ENCODE data around the gene CACNA2D4.

CACNA2D4 gene

GRCh38 chr12:1839956-1840951 lies 78.2 kb downstream of the CACNA2D4 start:
- Histone ChIP-seq H3K36me3 (ENCODE audit: control insufficient read depth in 1 of 2, insufficient read depth in 2 of 2, low read length in 2 of 2) (no peaks in the 10 kb centered on the region), H3K27me3 (ENCODE audit: low read depth, low read length) (no peaks in the 10 kb centered on the region), H3K27ac (ENCODE audit: low read length) (no peak overlapping the region), H3K9me3 (ENCODE audit: control insufficient read depth in 1 of 2, low read length in 2 of 2) (no peaks in the 10 kb centered on the region), H3K4me1 (ENCODE audit: control insufficient read depth in 1 of 2, insufficient read depth in 2 of 2, low read length in 2 of 2) (no peaks in the 10 kb centered on the region), H3K4me3 (ENCODE audit: low read depth in 1 of 2, low read length in 2 of 2) (no peak overlapping the region)

DNA sequence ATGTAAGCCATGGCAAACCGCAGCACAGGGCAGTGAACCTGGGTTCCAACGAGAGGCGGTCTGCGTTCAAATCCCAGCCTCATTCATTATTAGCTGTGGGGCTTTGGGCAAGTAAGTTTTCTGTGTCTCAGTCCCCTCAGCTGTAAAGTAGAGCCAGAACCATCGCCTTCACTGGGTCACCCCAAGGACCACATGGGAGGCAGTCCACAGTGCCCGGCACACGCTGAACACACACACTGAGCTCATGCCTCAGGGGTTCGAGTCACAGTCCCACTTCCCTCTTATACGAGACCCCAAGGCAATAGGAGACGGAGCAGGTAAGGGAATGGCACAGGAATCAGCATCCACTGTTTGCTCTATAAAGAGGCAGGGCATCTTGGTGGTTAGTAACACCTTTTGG lies 79.0 kb downstream of the CACNA2D4 start:
- Histone ChIP-seq H3K9me3 (ENCODE audit: control insufficient read depth in 1 of 2, low read length in 2 of 2) (no peaks in the 10 kb centered on the region), H3K4me1 (ENCODE audit: control insufficient read depth in 1 of 2, insufficient read depth in 2 of 2, low read length in 2 of 2) (no peaks in the 10 kb centered on the region), H3K27me3 (ENCODE audit: low read depth, low read length) (no peaks in the 10 kb centered on the region), H3K36me3 (ENCODE audit: control insufficient read depth in 1 of 2, insufficient read depth in 2 of 2, low read length in 2 of 2) (no peaks in the 10 kb centered on the region), H3K4me3 (ENCODE audit: low read depth in 1 of 2, low read length in 2 of 2) (no peak overlapping the region), H3K27ac (ENCODE audit: low read length) (no peak overlapping the region)

DNA sequence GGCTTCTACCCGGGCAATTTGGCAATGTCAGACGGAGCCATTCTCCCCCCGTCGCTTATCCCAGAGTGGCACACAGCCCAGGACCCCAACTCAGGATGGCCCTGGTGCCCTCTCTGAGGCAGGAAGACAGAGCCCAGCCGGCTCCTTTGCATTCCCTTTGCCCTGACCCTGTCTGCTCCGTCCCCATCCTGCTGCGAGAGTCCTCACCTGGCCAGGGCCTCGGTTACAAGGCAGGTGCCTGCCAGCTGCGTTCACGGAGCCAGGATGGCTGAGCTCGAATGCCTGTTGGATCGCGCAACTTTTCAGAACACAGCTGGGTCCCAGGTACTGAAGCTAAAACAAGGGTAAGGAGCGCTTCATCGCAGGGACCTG lies 79.5 kb downstream of the CACNA2D4 start:
- H3K27ac ChIP-seq (ENCODE audit: low read length), result no peak overlapping the region
- H3K4me3 ChIP-seq (ENCODE audit: low read depth in 1 of 2, low read length in 2 of 2), result no peak overlapping the region
- no peaks in the 10 kb centered on the region for H3K27me3 ChIP-seq (ENCODE audit: low read depth, low read length)
- no peaks in the 10 kb centered on the region for H3K36me3 ChIP-seq (ENCODE audit: control insufficient read depth in 1 of 2, insufficient read depth in 2 of 2, low read length in 2 of 2)
- no peaks in the 10 kb centered on the region for H3K4me1 ChIP-seq (ENCODE audit: control insufficient read depth in 1 of 2, insufficient read depth in 2 of 2, low read length in 2 of 2)
- H3K9me3 ChIP-seq (ENCODE audit: control insufficient read depth in 1 of 2, low read length in 2 of 2), result no peaks in the 10 kb centered on the region

DNA sequence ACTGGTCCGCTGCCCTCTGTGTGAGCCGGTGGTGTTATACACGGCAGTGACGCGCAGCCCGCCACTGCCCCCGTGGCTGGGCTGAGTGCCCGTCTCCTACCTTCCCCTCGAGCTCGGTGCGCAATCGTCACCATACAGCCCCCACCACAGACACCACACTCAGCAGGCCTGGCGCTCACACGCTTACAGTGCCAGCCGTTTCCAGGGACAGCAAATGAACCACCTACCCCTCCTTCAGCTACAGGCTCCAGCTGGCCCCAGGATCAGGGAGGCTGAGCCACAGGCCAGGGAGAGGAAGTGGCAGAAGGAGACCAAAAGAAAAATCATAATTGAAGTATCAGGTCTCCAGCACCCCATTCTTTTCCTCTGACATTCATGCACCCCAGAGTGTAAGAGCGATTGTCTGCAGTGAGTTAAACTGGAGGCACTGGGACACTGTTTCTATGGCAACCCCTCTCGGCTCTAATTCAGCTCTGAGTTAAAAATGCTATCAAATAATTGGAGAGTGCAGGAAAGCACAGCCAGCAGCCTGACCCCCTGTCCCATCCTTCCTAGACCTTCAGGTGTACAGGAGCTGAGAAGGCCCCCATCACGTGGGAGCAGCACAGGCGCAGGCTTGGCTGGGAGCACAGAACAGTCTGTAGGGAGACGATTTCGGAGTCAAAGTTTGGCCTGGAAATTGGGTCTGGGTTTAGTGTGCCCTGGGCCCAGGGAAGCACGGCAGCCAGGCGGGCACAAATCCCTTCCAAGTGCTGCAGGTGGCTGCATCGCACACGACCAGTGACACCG lies 80.1 kb downstream of the CACNA2D4 start:
- no peaks in the 10 kb centered on the region for H3K36me3 ChIP-seq (ENCODE audit: control insufficient read depth in 1 of 2, insufficient read depth in 2 of 2, low read length in 2 of 2)
- no peak overlapping the region for H3K4me3 ChIP-seq (ENCODE audit: low read depth in 1 of 2, low read length in 2 of 2)
- no peaks in the 10 kb centered on the region for H3K27me3 ChIP-seq (ENCODE audit: low read depth, low read length)
- no peak overlapping the region for H3K27ac ChIP-seq (ENCODE audit: low read length)
- no peaks in the 10 kb centered on the region for H3K4me1 ChIP-seq (ENCODE audit: control insufficient read depth in 1 of 2, insufficient read depth in 2 of 2, low read length in 2 of 2)
- no peaks in the 10 kb centered on the region for H3K9me3 ChIP-seq (ENCODE audit: control insufficient read depth in 1 of 2, low read length in 2 of 2)

GRCh38 chr12:1837541-1838204 lies 80.8 kb downstream of the CACNA2D4 start:
- Histone ChIP-seq H3K9me3 (ENCODE audit: control insufficient read depth in 1 of 2, low read length in 2 of 2) (no peaks in the 10 kb centered on the region), H3K4me1 (ENCODE audit: control insufficient read depth in 1 of 2, insufficient read depth in 2 of 2, low read length in 2 of 2) (no peaks in the 10 kb centered on the region), H3K27me3 (ENCODE audit: low read depth, low read length) (no peaks in the 10 kb centered on the region), H3K36me3 (ENCODE audit: control insufficient read depth in 1 of 2, insufficient read depth in 2 of 2, low read length in 2 of 2) (no peaks in the 10 kb centered on the region), H3K27ac (ENCODE audit: low read length) (no peak overlapping the region), H3K4me3 (ENCODE audit: low read depth in 1 of 2, low read length in 2 of 2) (no peak overlapping the region)

DNA sequence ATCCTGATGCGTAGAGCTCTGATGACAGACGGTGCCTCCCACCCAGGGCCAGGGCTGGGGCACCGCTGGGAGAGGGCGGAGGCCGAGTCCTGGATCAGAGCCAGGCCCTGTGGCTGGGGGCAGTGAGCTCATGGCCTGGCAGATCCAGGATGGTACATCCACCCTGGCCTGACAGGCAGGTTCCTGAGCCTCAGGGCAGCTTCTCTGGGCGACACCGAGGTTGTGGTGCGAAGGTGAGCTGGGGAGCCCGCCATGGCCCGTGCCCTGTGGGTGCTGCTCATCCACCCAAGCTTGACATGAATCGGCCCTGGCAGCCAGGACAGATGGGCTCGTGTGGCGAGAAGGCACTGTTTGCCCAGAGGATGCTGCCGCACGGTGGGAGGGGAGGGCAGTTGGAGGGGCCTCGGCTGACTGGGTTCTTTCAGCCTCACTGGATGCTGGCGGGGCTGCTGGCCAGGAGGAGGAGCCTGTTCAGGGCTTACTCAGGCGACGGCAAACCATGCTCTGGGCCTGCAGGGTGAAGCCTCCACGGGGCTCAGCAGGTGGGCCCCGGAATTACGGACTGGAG lies 81.5 kb downstream of the CACNA2D4 start:
- H3K27me3 ChIP-seq (ENCODE audit: low read depth, low read length), result no peaks in the 10 kb centered on the region
- H3K4me1 ChIP-seq (ENCODE audit: control insufficient read depth in 1 of 2, insufficient read depth in 2 of 2, low read length in 2 of 2), result no peaks in the 10 kb centered on the region
- no peaks in the 10 kb centered on the region for H3K36me3 ChIP-seq (ENCODE audit: control insufficient read depth in 1 of 2, insufficient read depth in 2 of 2, low read length in 2 of 2)
- H3K27ac ChIP-seq (ENCODE audit: low read length), result no peak overlapping the region
- H3K4me3 ChIP-seq (ENCODE audit: low read depth in 1 of 2, low read length in 2 of 2), result no peak overlapping the region
- no peaks in the 10 kb centered on the region for H3K9me3 ChIP-seq (ENCODE audit: control insufficient read depth in 1 of 2, low read length in 2 of 2)

DNA sequence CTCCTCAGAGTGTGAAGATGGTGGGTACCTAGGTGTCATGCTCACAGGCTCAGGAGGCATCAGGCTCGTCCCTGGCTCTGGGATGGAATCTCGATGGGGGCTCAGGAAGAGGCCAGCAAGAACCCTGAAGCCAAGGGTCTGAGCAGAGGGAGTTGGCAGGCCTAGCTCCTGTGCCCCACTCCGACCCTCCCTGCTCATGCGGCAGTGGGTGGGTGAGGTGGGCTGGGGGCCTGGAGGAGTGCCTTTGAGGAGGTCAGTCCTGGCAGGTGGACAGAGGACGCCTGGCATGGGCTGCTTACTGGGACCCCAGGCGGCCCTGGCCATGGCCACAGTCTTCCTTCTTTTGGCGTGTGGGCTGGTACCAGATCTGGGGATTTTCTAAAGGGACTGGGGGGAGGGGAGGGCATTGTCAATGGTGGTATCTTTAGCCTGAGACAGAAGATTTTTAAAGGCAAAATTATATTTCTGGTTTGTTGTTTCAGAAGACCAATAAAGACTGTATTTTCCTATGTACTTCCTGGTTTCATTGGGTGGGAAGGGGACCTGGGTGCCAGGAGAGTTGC lies 82.1 kb downstream of the CACNA2D4 start:
- Histone ChIP-seq H3K27me3 (ENCODE audit: low read depth, low read length) (no peaks in the 10 kb centered on the region), H3K4me3 (ENCODE audit: low read depth in 1 of 2, low read length in 2 of 2) (no peak overlapping the region), H3K9me3 (ENCODE audit: control insufficient read depth in 1 of 2, low read length in 2 of 2) (no peaks in the 10 kb centered on the region), H3K27ac (ENCODE audit: low read length) (no peak overlapping the region), H3K4me1 (ENCODE audit: control insufficient read depth in 1 of 2, insufficient read depth in 2 of 2, low read length in 2 of 2) (no peaks in the 10 kb centered on the region), H3K36me3 (ENCODE audit: control insufficient read depth in 1 of 2, insufficient read depth in 2 of 2, low read length in 2 of 2) (no peaks in the 10 kb centered on the region)

GRCh38 chr12:1835211-1836131 lies 83.0 kb downstream of the CACNA2D4 start:
- Histone ChIP-seq H3K27me3 (ENCODE audit: low read depth, low read length) (no peaks in the 10 kb centered on the region), H3K27ac (ENCODE audit: low read length) (no peak overlapping the region), H3K9me3 (ENCODE audit: control insufficient read depth in 1 of 2, low read length in 2 of 2) (no peaks in the 10 kb centered on the region), H3K36me3 (ENCODE audit: control insufficient read depth in 1 of 2, insufficient read depth in 2 of 2, low read length in 2 of 2) (no peaks in the 10 kb centered on the region), H3K4me3 (ENCODE audit: low read depth in 1 of 2, low read length in 2 of 2) (no peak overlapping the region), H3K4me1 (ENCODE audit: control insufficient read depth in 1 of 2, insufficient read depth in 2 of 2, low read length in 2 of 2) (peaks cover 0 to 6% of the 10 kb centered on the region in 2 donors)

DNA sequence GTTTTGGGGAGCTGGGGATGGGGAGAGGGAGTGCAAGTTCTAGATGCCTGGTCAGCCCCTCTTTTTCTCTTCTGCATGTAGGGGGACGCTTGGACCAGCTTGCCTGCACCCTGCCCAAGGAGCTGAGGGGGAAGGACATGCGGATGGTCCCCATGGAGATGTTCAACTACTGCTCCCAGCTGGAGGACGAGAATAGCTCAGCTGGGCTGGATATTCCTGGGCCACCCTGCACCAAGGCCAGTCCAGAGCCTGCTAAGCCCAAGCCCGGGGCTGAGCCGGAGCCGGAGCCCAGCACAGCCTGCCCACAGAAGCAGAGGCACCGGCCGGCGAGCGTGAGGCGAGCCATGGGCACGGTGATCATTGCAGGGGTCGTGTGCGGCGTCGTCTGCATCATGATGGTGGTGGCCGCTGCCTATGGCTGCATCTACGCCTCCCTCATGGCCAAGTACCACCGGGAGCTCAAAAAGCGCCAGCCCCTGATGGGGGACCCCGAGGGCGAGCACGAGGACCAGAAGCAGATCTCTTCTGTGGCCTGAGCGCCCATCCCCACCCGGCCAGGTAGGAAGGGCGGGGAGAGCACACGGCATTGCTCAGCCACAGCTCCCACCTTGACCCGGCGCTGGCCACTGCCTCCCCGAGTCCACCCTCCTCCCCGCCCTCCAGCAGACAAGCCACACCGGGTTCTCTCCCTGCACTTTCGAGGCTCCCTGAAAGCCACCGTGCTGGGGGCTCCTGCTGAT lies 84.1 kb downstream of the CACNA2D4 start:
- H3K27me3 ChIP-seq (ENCODE audit: low read depth, low read length), result no peaks in the 10 kb centered on the region
- H3K4me3 ChIP-seq (ENCODE audit: low read depth in 1 of 2, low read length in 2 of 2), result no peak overlapping the region
- H3K9me3 ChIP-seq (ENCODE audit: control insufficient read depth in 1 of 2, low read length in 2 of 2), result no peaks in the 10 kb centered on the region
- H3K36me3 ChIP-seq (ENCODE audit: control insufficient read depth in 1 of 2, insufficient read depth in 2 of 2, low read length in 2 of 2), result no peaks in the 10 kb centered on the region
- peaks cover 0 to 6% of the 10 kb centered on the region in 2 donors for H3K4me1 ChIP-seq (ENCODE audit: control insufficient read depth in 1 of 2, insufficient read depth in 2 of 2, low read length in 2 of 2)
- H3K27ac ChIP-seq (ENCODE audit: low read length), result no peak overlapping the region
